ENCODE measurements around the gene PRSS8.
"Not testable (repeated sequence)": the region's sequence is repeated elsewhere in the genome, so short reads cannot be mapped to it uniquely, and the experiment has no call there.

The PRSS8 gene

GRCh38 chr16:31149332-31149731, 13.8 kb upstream of the PRSS8 start:
- no peak for TF ChIP-seq CTCF (IDR thresholded peaks at IDR 0.05; ENCODE audit: low read depth, low read length)

GRCh38 chr16:31148896-31149295, 13.4 kb upstream of the PRSS8 start:
- TF ChIP-seq CTCF (IDR thresholded peaks at IDR 0.05; ENCODE audit: low read depth, low read length): no peak
- DNase-seq (ENCODE audit: extremely low read depth, low read depth): no peak

More at GRCh38 chr16:31149332-31149731, 13.8 kb upstream of the PRSS8 start:
- DNase-seq (ENCODE audit: extremely low read depth, low read depth): no peak

- TF ChIP-seq CTCF (IDR thresholded peaks at IDR 0.05; ENCODE audit: low read depth, low read length): no peak
- no peak for DNase-seq (ENCODE audit: extremely low read depth, low read depth)
Observed at GRCh38 chr16:31148281-31148728, 12.8 kb upstream of the PRSS8 start.

- TF ChIP-seq CTCF (IDR thresholded peaks at IDR 0.05; ENCODE audit: low read depth, low read length): no peak
- DNase-seq (ENCODE audit: extremely low read depth, low read depth): no peak
Observed at GRCh38 chr16:31147574-31147973, 12.0 kb upstream of the PRSS8 start.

- TF ChIP-seq CTCF (IDR thresholded peaks at IDR 0.05; ENCODE audit: low read depth, low read length): no peak
- no peak for DNase-seq (ENCODE audit: extremely low read depth, low read depth)
Observed at GRCh38 chr16:31145398-31145990, 10.0 kb upstream of the PRSS8 start.

- DNase-seq (ENCODE audit: extremely low read depth, low read depth): not testable (repeated sequence)
Observed at GRCh38 chr16:31144418-31144817, 8.9 kb upstream of the PRSS8 start.

GRCh38 chr16:31143694-31144148, 8.2 kb upstream of the PRSS8 start:
- TF ChIP-seq CTCF (IDR thresholded peaks at IDR 0.05; ENCODE audit: low read depth, low read length): no peak

More at GRCh38 chr16:31143694-31144148, 8.2 kb upstream of the PRSS8 start:
- DNase-seq (ENCODE audit: extremely low read depth, low read depth): no peak

All from AG09319 (cell line).